Measurements from ENCODE around the gene MAPK6.

- TF ChIP-seq, protein P1, sequence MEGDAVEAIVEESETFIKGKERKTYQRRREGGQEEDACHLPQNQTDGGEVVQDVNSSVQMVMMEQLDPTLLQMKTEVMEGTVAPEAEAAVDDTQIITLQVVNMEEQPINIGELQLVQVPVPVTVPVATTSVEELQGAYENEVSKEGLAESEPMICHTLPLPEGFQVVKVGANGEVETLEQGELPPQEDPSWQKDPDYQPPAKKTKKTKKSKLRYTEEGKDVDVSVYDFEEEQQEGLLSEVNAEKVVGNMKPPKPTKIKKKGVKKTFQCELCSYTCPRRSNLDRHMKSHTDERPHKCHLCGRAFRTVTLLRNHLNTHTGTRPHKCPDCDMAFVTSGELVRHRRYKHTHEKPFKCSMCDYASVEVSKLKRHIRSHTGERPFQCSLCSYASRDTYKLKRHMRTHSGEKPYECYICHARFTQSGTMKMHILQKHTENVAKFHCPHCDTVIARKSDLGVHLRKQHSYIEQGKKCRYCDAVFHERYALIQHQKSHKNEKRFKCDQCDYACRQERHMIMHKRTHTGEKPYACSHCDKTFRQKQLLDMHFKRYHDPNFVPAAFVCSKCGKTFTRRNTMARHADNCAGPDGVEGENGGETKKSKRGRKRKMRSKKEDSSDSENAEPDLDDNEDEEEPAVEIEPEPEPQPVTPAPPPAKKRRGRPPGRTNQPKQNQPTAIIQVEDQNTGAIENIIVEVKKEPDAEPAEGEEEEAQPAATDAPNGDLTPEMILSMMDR (IDR thresholded peaks at IDR 0.05 in 2 of 3, conservative IDR thresholded peaks at IDR 0.05 in 1 of 3; ENCODE audit: insufficient read depth in 2 of 3, low read depth in 1 of 3, low read length in 3 of 3): no peak
- TF ChIP-seq MEF2A (IDR thresholded peaks at IDR 0.05; ENCODE audit: control insufficient read depth, low read depth, low read length) (no peak), IRF9 (tag; IDR thresholded peaks at IDR 0.05) (no peak), ZBTB8A (IDR thresholded peaks at IDR 0.05; ENCODE audit: partially characterized antibody) (no peak), BRF2 (IDR thresholded peaks at IDR 0.05; ENCODE audit: borderline replicate concordance, insufficient read depth, insufficient read length) (no peak), LEF1 (IDR thresholded peaks at IDR 0.05) (0 out of 2 replicates have a peak, but pooled peaks have one; percentile 49), ZNF12 (CRISPR knock-in tag; IDR thresholded peaks at IDR 0.05) (no peak), EP300 (IDR thresholded peaks at IDR 0.05; ENCODE audit: low read length) (peak; percentile 81), NCOR1 (IDR thresholded peaks at IDR 0.05) (no peak; the same call in none of the 2 replicates), NR1H2 (CRISPR knock-in tag; IDR thresholded peaks at IDR 0.05) (no peak), STAT6 (CRISPR knock-in tag; IDR thresholded peaks at IDR 0.05) (no peak), TRIM25 (IDR thresholded peaks at IDR 0.05; ENCODE audit: borderline replicate concordance) (no peak), FOXA3 (CRISPR knock-in tag; conservative IDR thresholded peaks at IDR 0.05 in 1 of 2, IDR thresholded peaks at IDR 0.05 in 1 of 2) (no peak)
- TF ChIP-seq, protein P2, sequence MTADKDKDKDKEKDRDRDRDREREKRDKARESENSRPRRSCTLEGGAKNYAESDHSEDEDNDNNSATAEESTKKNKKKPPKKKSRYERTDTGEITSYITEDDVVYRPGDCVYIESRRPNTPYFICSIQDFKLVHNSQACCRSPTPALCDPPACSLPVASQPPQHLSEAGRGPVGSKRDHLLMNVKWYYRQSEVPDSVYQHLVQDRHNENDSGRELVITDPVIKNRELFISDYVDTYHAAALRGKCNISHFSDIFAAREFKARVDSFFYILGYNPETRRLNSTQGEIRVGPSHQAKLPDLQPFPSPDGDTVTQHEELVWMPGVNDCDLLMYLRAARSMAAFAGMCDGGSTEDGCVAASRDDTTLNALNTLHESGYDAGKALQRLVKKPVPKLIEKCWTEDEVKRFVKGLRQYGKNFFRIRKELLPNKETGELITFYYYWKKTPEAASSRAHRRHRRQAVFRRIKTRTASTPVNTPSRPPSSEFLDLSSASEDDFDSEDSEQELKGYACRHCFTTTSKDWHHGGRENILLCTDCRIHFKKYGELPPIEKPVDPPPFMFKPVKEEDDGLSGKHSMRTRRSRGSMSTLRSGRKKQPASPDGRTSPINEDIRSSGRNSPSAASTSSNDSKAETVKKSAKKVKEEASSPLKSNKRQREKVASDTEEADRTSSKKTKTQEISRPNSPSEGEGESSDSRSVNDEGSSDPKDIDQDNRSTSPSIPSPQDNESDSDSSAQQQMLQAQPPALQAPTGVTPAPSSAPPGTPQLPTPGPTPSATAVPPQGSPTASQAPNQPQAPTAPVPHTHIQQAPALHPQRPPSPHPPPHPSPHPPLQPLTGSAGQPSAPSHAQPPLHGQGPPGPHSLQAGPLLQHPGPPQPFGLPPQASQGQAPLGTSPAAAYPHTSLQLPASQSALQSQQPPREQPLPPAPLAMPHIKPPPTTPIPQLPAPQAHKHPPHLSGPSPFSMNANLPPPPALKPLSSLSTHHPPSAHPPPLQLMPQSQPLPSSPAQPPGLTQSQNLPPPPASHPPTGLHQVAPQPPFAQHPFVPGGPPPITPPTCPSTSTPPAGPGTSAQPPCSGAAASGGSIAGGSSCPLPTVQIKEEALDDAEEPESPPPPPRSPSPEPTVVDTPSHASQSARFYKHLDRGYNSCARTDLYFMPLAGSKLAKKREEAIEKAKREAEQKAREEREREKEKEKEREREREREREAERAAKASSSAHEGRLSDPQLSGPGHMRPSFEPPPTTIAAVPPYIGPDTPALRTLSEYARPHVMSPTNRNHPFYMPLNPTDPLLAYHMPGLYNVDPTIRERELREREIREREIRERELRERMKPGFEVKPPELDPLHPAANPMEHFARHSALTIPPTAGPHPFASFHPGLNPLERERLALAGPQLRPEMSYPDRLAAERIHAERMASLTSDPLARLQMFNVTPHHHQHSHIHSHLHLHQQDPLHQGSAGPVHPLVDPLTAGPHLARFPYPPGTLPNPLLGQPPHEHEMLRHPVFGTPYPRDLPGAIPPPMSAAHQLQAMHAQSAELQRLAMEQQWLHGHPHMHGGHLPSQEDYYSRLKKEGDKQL (CRISPR knock-in tag; IDR thresholded peaks at IDR 0.05; ENCODE audit: borderline replicate concordance): no peak
Measured at GRCh38 chr15:52021128-52021671, 2.2 kb downstream of the MAPK6 start.

Data from K562 (cell line).